Fibroblast of lung (primary cell): ENCODE data around the gene BBOF1. TPM values are rescaled to one million over a fixed set of nuclear protein-coding genes. Genes with fewer than 3 reads are reported as not detected.

ENCODE experiments used
- DNase-seq, 2 donors: peaks; one replicate each; pipeline versions ENCODE4 v3.0.0 to v3.0.0-alpha.2; 2010; ENCODE audit warnings: low read depth in 2 of 2
- H2AFZ ChIP-seq: 2 replicates; pipeline ENCODE4 v1.5.1; 2012; ENCODE audit warnings: low read length, control low read depth, inconsistent platforms
- H3K27ac ChIP-seq: 2 replicates; pipeline ENCODE4 v1.5.1; 2011; ENCODE audit warnings: low read length, control low read depth; ENCODE audit not compliant: insufficient read depth
- H3K27me3 ChIP-seq: 2 replicates; pipeline ENCODE4 v1.5.1; 2011; ENCODE audit warnings: mild to moderate bottlenecking, low read length; ENCODE audit not compliant: control insufficient read depth, insufficient read depth
- H3K36me3 ChIP-seq: 2 replicates; pipeline ENCODE4 v1.5.1; 2011; ENCODE audit warnings: low read length; ENCODE audit not compliant: control insufficient read depth, insufficient read depth
- H3K4me1 ChIP-seq: 2 replicates; pipeline ENCODE4 v1.5.1; 2011; ENCODE audit warnings: low read length; ENCODE audit not compliant: control insufficient read depth, insufficient read depth; ENCODE audit errors: extremely low read depth
- H3K4me2 ChIP-seq: 2 replicates; pipeline ENCODE4 v1.5.1; 2011; ENCODE audit warnings: low read length, control low read depth; ENCODE audit not compliant: insufficient read depth; ENCODE audit errors: extremely low read depth
- H3K4me3 ChIP-seq, 4 experiments: fragments of 200-600 bp in 1 of 4; sonication (generic) in 1 of 4; replicated peaks in 1 of 4; 2 replicates each; pipeline ENCODE4 v1.5.1; 2011 to 2016; ENCODE audit warnings: low read length in 4 of 4, low read depth in 3 of 4, mild to moderate bottlenecking in 3 of 4, control low read depth in 2 of 4, inconsistent platforms in 1 of 4, mixed read lengths in 1 of 4; ENCODE audit not compliant: insufficient read depth in 1 of 4; ENCODE audit errors: control extremely low read depth in 1 of 4
- H3K79me2 ChIP-seq: 2 replicates; pipeline ENCODE4 v1.5.1; 2012; ENCODE audit warnings: mild to moderate bottlenecking, low read length, inconsistent platforms; ENCODE audit not compliant: control insufficient read depth, insufficient read depth
- H3K9ac ChIP-seq: 2 replicates; pipeline ENCODE4 v1.5.1; 2011; ENCODE audit warnings: mild to moderate bottlenecking, low read length, control low read depth; ENCODE audit not compliant: insufficient read depth
- H3K9me3 ChIP-seq: 2 replicates; pipeline ENCODE4 v1.5.1; 2012; ENCODE audit warnings: low read depth, low read length; ENCODE audit not compliant: control insufficient read depth, insufficient read depth
- H4K20me1 ChIP-seq: 2 replicates; pipeline ENCODE4 v1.5.1; 2011; ENCODE audit warnings: low read length; ENCODE audit not compliant: control insufficient read depth, insufficient read depth; ENCODE audit errors: extremely low read depth
- CTCF ChIP-seq, 2 donors: IDR thresholded peaks in 1 of 2; conservative IDR thresholded peaks in 1 of 2; 1 replicate in 1 of 2; 2 replicates in 1 of 2; pipeline ENCODE4 v1.5.1; 2011 to 2012; ENCODE audit warnings: low read length in 2 of 2, control low read depth in 1 of 2, inconsistent platforms in 1 of 2, low read depth in 1 of 2, mild to moderate bottlenecking in 1 of 2
- EZH2 ChIP-seq: IDR thresholded peaks from 2 replicates; pipeline ENCODE4 v1.5.1; 2012; ENCODE audit warnings: low read length, control low read depth, mild to moderate bottlenecking; ENCODE audit errors: missing control alignments
- polyA plus RNA-seq, 2 donors: library from polyadenylated mRNA; depleted of rRNA in 1 of 2; stranded (reverse) in 1 of 2; unstranded in 1 of 2; fragments of >200 nt; gene quantifications; 2 replicates each; pipeline ENCODE4 v1.2.1, GENCODE V29; 2011 to 2012; ENCODE audit warnings: missing spikeins in 1 of 2
- total RNA-seq: library from RNA; depleted of rRNA; stranded (reverse); fragments of >200 nt; gene quantifications from 2 replicates; pipeline ENCODE4 v1.2.1, GENCODE V29; 2014

Gene BBOF1
- total and polyA plus RNA-seq, 2 donors (not counting 1 experiment from before 2014, with no cell fraction given) = 3.8 to 7.8 TPM

GRCh38 chr14:74065746-74066575 lies 46.8 kb downstream of the BBOF1 start:
- peak; percentile 19 to 75 for DNase-seq
- Histone ChIP-seq H2AFZ (no peak overlapping the region), H3K4me2 (peak overlapping the region; percentile 35)

GRCh38 chr14:74077401-74077800 lies 58.3 kb downstream of the BBOF1 start:
- no peak overlapping the region for H3K4me3 ChIP-seq
- H3K79me2 ChIP-seq = no peaks in the 10 kb centered on the region
- H4K20me1 ChIP-seq = no peaks in the 10 kb centered on the region
- H3K27me3 ChIP-seq = no peaks in the 10 kb centered on the region
- H3K9ac ChIP-seq = no peak overlapping the region
- no peak for DNase-seq
- TF ChIP-seq CTCF (conservative IDR thresholded peaks at IDR 0.05 in 1 of 2, IDR thresholded peaks at IDR 0.05 in 1 of 2; ENCODE audit: low read depth in 1 of 2, low read length in 2 of 2) (no peak), EZH2 (no peak)
- no peaks in the 10 kb centered on the region for H3K36me3 ChIP-seq
- no peaks in the 10 kb centered on the region for H3K9me3 ChIP-seq
- no peak overlapping the region for H2AFZ ChIP-seq
- H3K27ac ChIP-seq = no peak overlapping the region
- H3K4me1 ChIP-seq = no peaks in the 10 kb centered on the region
- H3K4me2 ChIP-seq = no peak overlapping the region

More at GRCh38 chr14:74065746-74066575, 46.8 kb downstream of the BBOF1 start:
- TF ChIP-seq EZH2 = no peak
- Histone ChIP-seq H3K36me3 (peaks cover 1% of the 10 kb centered on the region), H3K27ac (no peak overlapping the region), H3K79me2 (no peaks in the 10 kb centered on the region), H3K27me3 (no peaks in the 10 kb centered on the region), H3K4me1 (peaks cover 17% of the 10 kb centered on the region), H3K9ac (no peak overlapping the region), H4K20me1 (no peaks in the 10 kb centered on the region), H3K9me3 (no peaks in the 10 kb centered on the region), H3K4me3 (no peak overlapping the region)

- H3K4me1 ChIP-seq = no peaks in the 10 kb centered on the region
- TF ChIP-seq EZH2 (no peak), CTCF (conservative IDR thresholded peaks at IDR 0.05 in 1 of 2, IDR thresholded peaks at IDR 0.05 in 1 of 2; ENCODE audit: low read depth in 1 of 2, low read length in 2 of 2) (no peak)
- H2AFZ ChIP-seq = no peak overlapping the region
- H3K4me2 ChIP-seq = no peak overlapping the region
- no peaks in the 10 kb centered on the region for H3K9me3 ChIP-seq
- no peak overlapping the region for H3K27ac ChIP-seq
- no peak overlapping the region for H3K9ac ChIP-seq
- no peak for DNase-seq
- H3K27me3 ChIP-seq = no peaks in the 10 kb centered on the region
- H3K79me2 ChIP-seq = peaks cover 5% of the 10 kb centered on the region
- H4K20me1 ChIP-seq = no peaks in the 10 kb centered on the region
- H3K36me3 ChIP-seq = no peaks in the 10 kb centered on the region
- no peak overlapping the region for H3K4me3 ChIP-seq
These were observed 61.8 kb downstream of the BBOF1 start for GRCh38 chr14:74080820-74081460.
